ENCODE measurements around the gene ZFR2.

The ZFR2 gene

DNA sequence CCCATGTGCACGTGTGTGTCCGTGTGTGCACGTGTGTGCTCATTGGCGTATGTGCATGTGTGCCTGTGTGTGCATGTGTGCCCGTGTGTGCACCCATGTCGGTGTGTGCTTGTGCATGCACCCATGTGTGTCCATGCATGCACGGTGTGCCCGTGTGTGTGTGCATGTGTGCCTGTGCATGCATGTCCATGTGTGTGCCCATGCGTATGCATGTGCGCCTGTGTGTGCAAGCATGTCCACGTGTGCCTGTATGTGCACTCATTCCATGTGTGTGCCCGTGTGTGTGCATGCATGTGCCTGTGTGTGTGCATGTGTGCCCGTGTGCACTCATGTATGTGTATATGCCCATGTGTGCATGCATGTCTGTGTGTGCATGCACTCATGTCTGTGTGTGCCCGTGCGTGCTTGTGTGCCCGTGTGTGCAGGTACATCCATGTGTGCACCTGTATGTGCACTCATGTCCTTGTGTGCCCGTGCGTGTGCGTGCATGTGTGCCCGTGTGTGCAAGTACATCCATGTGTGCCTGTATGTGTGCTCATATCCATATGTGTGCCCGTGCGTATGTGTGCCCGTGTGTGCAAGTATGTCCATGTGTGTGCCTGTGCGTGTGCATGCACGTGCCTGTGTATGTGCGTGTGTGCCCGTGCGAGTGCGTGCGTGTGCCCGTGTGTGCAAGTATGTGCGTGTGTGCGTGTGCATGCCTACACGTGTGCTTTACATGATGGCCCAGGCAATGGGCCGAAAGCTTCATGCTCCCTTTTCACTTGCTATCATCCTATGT is 61.1 kb downstream of the ZFR2 start:
- H3K27ac ChIP-seq (ENCODE audit: low read length), result no peak overlapping the region
- no peak overlapping the region for H3K9ac ChIP-seq (ENCODE audit: low read depth, low read length)
- H3K4me1 ChIP-seq (ENCODE audit: insufficient read depth, low read length), result no peaks in the 10 kb centered on the region
- H3K4me3 ChIP-seq (ENCODE audit: low read length), result no peak overlapping the region
- peaks cover 4% of the 10 kb centered on the region; the same call in 1 of the 2 replicates for H3K27me3 ChIP-seq (ENCODE audit: insufficient read depth, low read length)
- H3K36me3 ChIP-seq (ENCODE audit: insufficient read depth, low read depth, low read length), result no peaks in the 10 kb centered on the region
- H3K9me3 ChIP-seq (ENCODE audit: insufficient read depth, low read depth, low read length), result no peaks in the 10 kb centered on the region; the same call in 1 of the 2 replicates

DNA sequence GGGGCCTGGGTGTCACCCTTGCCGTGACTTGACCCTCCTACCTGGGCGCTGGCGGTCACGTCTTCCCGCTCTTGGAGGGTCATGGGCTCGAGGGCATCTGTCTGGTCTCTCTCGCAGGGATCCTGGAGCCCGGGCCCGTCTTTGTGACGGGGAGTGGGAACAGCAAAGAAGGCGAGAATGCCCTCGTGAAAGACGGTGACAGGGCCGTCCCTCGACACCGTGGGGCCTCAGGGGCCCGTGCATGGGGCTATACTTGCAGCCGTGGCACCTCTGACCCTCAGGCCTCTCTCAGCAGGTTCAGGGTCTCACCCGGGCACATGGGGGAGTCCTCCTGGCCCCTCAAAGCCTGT is 61.7 kb downstream of the ZFR2 start:
- H3K27me3 ChIP-seq (ENCODE audit: insufficient read depth, low read length), result peaks cover 10% of the 10 kb centered on the region
- no peak overlapping the region for H3K4me3 ChIP-seq (ENCODE audit: low read length)
- H3K9me3 ChIP-seq (ENCODE audit: insufficient read depth, low read depth, low read length), result no peaks in the 10 kb centered on the region; the same call in 1 of the 2 replicates
- no peak overlapping the region for H3K9ac ChIP-seq (ENCODE audit: low read depth, low read length)
- H3K4me1 ChIP-seq (ENCODE audit: insufficient read depth, low read length), result no peaks in the 10 kb centered on the region
- no peak overlapping the region for H3K27ac ChIP-seq (ENCODE audit: low read length)
- no peaks in the 10 kb centered on the region for H3K36me3 ChIP-seq (ENCODE audit: insufficient read depth, low read depth, low read length)

DNA sequence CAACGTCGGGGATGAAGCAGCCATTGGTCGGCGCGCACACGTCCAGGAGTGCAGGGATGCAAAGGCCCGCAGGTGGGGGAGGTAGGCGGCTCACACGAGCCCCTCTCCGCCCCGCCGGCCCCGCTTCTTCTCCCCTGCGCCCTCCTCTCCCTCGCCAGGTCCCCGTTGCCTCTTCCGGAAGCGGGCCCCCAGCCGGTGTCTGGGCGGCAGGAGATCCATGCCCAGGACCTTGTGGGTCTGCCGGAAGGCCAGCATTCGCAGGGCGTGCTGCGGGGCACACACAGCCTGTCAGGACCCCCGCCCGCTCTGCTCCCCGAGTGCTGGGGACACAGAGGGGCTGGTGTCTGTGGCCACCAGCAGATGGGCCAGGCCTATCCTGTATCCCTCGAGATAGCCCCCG is 63.0 kb downstream of the ZFR2 start:
- Histone ChIP-seq H3K9ac (ENCODE audit: low read depth, low read length) (no peak overlapping the region), H3K36me3 (ENCODE audit: insufficient read depth, low read depth, low read length) (no peaks in the 10 kb centered on the region), H3K27me3 (ENCODE audit: insufficient read depth, low read length) (peaks cover 23% of the 10 kb centered on the region), H3K4me1 (ENCODE audit: insufficient read depth, low read length) (no peaks in the 10 kb centered on the region), H3K4me3 (ENCODE audit: low read length) (no peak overlapping the region), H3K27ac (ENCODE audit: low read length) (no peak overlapping the region), H3K9me3 (ENCODE audit: insufficient read depth, low read depth, low read length) (no peaks in the 10 kb centered on the region; the same call in 1 of the 2 replicates)

DNA sequence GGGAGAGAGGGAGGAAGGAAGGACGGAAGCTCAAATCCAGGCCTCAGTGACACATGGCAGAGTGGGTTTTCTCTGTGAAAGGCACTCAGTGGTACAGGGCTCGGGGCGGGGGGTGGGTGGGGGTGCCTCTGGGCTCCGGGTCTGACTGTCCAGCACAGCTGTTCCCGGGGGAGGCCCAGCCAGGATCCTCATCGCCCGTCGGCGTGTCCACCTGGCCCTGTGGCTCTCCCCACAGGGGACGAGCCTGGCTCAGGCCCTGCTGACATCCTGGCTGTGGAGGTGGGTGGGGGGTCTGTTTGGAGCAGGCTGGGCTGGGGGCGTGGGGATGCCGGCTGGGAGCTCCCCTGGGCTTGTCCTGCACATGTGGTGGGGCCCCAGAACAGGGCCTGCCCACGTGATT is 64.4 kb downstream of the ZFR2 start:
- H3K9me3 ChIP-seq (ENCODE audit: insufficient read depth, low read depth, low read length), result no peaks in the 10 kb centered on the region; the same call in 1 of the 2 replicates

DNA sequence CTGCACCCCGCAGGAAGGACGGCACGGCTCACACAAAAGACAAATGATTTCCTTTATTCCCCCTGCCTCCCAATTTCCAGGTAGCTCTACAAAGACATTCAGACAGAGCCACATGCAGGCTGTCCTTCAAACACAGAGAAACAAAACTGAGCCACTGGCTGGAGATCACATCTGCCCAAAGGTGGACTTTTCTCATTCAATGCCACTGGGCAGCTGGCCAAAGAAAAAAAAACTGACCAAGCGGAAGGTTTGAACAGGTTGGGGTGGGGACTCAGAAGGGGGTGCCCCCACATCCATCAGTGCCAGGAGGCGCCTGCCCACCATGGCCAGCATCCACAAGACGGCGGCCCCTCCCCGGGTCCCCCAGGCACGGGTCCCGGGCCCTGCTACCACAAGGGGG is 64.9 kb downstream of the ZFR2 start:
- no peak overlapping the region for H3K27ac ChIP-seq (ENCODE audit: low read length)
- no peak overlapping the region for H3K4me3 ChIP-seq (ENCODE audit: low read length)
- H3K9me3 ChIP-seq (ENCODE audit: insufficient read depth, low read depth, low read length), result no peaks in the 10 kb centered on the region; the same call in 1 of the 2 replicates
- peaks cover 33% of the 10 kb centered on the region for H3K27me3 ChIP-seq (ENCODE audit: insufficient read depth, low read length)
- H3K4me1 ChIP-seq (ENCODE audit: insufficient read depth, low read length), result no peaks in the 10 kb centered on the region
- H3K36me3 ChIP-seq (ENCODE audit: insufficient read depth, low read depth, low read length), result no peaks in the 10 kb centered on the region
- H3K9ac ChIP-seq (ENCODE audit: low read depth, low read length), result no peak overlapping the region

More for the DNA sequence above, 64.4 kb downstream of the ZFR2 start:
- H3K9ac ChIP-seq (ENCODE audit: low read depth, low read length), result no peak overlapping the region
- H3K27ac ChIP-seq (ENCODE audit: low read length), result no peak overlapping the region
- H3K4me3 ChIP-seq (ENCODE audit: low read length), result no peak overlapping the region
- H3K4me1 ChIP-seq (ENCODE audit: insufficient read depth, low read length), result no peaks in the 10 kb centered on the region
- peaks cover 33% of the 10 kb centered on the region for H3K27me3 ChIP-seq (ENCODE audit: insufficient read depth, low read length)
- H3K36me3 ChIP-seq (ENCODE audit: insufficient read depth, low read depth, low read length), result no peaks in the 10 kb centered on the region

DNA sequence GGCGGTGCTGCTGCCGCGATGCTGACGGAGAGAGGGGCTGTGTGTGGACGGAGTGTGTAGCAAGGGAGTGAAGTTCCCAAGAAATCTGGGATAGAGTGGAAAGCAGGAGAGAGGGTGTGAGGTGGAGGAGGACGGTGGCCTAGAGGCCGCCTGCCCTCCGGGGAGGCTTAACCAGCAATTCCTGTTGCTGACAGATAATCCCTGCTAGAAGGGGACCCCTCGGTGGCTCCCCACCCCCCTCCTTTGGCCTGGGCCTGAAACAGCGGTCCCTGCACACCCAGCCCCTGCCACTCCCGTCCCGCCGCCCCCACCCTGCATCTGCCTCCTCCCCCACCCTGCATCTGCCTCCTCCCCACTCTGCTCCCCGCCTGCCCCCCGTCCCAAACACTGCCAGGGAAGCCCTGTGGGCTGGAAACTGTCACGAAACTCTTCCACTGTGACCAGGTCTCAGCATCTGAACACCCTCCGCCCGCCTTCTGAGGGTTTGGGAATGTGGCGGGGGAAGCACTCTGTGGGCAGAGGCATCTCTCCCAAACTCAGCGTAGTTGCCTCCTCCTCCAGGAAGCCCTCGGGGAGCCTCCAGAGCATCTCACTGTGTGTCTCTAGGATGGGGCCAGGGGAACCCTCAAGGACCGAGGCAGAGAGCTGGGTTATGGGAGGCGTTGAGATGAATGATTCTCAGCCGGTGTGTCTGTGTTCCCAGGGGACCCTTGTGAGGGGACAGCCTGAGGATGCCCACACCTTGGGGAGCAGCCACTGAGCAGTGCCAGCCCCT is 65.5 kb downstream of the ZFR2 start:
- Histone ChIP-seq H3K27me3 (ENCODE audit: insufficient read depth, low read length) (peaks cover 33% of the 10 kb centered on the region), H3K9me3 (ENCODE audit: insufficient read depth, low read depth, low read length) (no peaks in the 10 kb centered on the region; the same call in 1 of the 2 replicates), H3K4me1 (ENCODE audit: insufficient read depth, low read length) (no peaks in the 10 kb centered on the region), H3K4me3 (ENCODE audit: low read length) (no peak overlapping the region), H3K27ac (ENCODE audit: low read length) (no peak overlapping the region), H3K9ac (ENCODE audit: low read depth, low read length) (no peak overlapping the region), H3K36me3 (ENCODE audit: insufficient read depth, low read depth, low read length) (no peaks in the 10 kb centered on the region)

DNA sequence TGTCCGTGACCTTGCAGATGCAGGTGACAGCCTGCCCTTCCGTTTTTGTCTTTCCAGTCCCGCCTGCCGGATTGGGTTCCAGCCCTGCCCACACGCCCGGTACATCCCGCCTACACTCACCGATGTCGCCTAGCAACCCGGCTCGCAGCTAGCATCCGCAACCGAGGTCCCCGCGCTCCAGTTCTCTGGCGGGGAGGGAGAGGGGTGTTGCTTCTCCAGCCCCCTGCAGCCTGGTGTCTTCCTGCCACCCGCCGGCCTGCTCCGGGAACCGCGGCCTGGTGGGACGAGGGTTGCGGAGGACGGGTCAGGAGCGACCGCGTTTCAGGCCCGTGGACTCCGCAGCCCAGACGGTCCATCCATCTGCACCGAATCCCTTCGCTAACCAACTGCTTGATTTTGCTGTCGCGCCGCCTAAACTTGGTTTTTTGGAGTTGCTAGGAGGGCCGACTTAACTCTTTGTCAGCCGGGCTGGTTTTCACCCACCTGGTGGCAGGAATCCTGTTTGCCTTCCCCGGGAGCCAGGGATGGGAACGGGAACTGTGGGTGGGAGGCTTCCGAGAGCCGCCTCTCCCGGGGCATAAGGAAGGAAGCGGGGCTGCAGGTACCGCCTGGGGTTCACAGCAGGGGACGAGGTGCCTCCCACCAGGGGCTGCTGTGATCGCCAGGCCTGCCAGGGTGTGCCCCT is 67.3 kb downstream of the ZFR2 start:
- H3K27ac ChIP-seq (ENCODE audit: low read length), result no peak overlapping the region
- no peaks in the 10 kb centered on the region for H3K36me3 ChIP-seq (ENCODE audit: insufficient read depth, low read depth, low read length)
- H3K4me3 ChIP-seq (ENCODE audit: low read length), result peak overlapping the region; percentile 67
- no peak overlapping the region for H3K9ac ChIP-seq (ENCODE audit: low read depth, low read length)
- H3K9me3 ChIP-seq (ENCODE audit: insufficient read depth, low read depth, low read length), result peaks cover 4% of the 10 kb centered on the region; the same call in 1 of the 2 replicates
- peaks cover 33% of the 10 kb centered on the region for H3K27me3 ChIP-seq (ENCODE audit: insufficient read depth, low read length)
- H3K4me1 ChIP-seq (ENCODE audit: insufficient read depth, low read length), result no peaks in the 10 kb centered on the region

DNA sequence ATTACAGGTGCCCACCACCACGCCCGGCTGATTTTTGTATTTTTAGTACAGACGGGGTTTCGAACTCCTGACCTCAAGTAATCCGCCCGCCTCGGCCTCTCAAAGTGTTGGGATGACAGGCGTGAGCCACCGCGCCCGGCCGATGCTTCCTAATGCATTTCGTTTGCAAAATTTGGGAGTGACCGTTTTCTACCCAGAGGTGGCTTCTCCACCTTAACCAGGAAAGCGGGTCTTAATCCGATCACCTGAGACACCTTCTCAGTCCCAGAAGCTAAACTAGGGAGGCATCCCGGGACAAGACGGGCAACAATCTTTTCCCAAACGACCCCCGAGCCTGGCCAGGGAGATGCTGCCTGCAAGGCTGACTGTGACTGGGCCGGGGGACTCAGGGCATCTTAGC is 67.8 kb downstream of the ZFR2 start:
- H3K9me3 ChIP-seq (ENCODE audit: insufficient read depth, low read depth, low read length), result peaks cover 6% of the 10 kb centered on the region; the same call in 1 of the 2 replicates
- no peaks in the 10 kb centered on the region for H3K36me3 ChIP-seq (ENCODE audit: insufficient read depth, low read depth, low read length)
- H3K4me3 ChIP-seq (ENCODE audit: low read length), result peak overlapping the region; percentile 67
- no peak overlapping the region for H3K27ac ChIP-seq (ENCODE audit: low read length)
- peaks cover 33% of the 10 kb centered on the region for H3K27me3 ChIP-seq (ENCODE audit: insufficient read depth, low read length)
- no peaks in the 10 kb centered on the region for H3K4me1 ChIP-seq (ENCODE audit: insufficient read depth, low read length)
- no peak overlapping the region for H3K9ac ChIP-seq (ENCODE audit: low read depth, low read length)

DNA sequence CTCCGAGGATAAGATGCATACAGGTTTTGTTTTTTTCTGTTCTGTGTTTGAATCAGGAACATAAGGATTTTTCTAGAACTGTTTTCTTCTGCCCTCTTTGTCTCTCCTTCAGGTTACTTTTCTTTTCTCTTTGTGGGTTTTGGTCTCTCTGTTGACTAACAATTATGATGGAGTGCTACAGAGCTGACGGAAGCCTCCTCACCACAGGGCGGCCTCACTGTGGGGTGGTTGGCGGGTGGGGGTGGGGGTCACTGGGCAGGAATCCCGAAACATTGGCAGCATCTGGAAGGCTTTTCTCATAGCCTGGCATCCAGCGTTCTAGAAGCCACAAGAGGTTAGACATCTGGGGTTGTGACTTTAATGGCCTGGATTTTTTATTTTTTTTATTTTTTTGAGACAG is 70.7 kb downstream of the ZFR2 start:
- no peaks in the 10 kb centered on the region for H3K36me3 ChIP-seq (ENCODE audit: insufficient read depth, low read depth, low read length)
- peaks cover 33% of the 10 kb centered on the region for H3K27me3 ChIP-seq (ENCODE audit: insufficient read depth, low read length)
- peaks cover 6% of the 10 kb centered on the region; the same call in 1 of the 2 replicates for H3K9me3 ChIP-seq (ENCODE audit: insufficient read depth, low read depth, low read length)
- H3K4me3 ChIP-seq (ENCODE audit: low read length), result no peak overlapping the region
- no peak overlapping the region for H3K9ac ChIP-seq (ENCODE audit: low read depth, low read length)
- no peaks in the 10 kb centered on the region for H3K4me1 ChIP-seq (ENCODE audit: insufficient read depth, low read length)
- no peak overlapping the region for H3K27ac ChIP-seq (ENCODE audit: low read length)

DNA sequence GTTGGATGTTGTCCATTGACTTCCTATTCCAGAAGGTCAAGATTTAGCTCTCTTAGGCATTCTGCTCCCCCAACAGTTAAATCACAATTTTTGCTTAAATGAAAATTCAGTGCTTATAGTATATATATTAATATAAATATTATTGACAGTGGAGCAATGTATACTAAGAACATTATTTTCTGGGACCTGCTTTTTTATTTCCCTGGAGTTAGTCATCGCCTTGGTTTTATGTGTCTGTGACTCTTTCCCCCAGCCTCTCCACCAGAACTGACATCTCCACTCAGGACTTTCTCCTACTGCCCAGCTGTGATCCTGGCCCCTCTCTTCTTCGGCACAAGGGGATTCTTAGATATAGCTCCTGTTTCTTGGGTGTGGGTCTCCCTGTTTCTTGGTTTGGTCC is 72.5 kb downstream of the ZFR2 start:
- Histone ChIP-seq H3K4me1 (ENCODE audit: insufficient read depth, low read length) (no peaks in the 10 kb centered on the region), H3K9me3 (ENCODE audit: insufficient read depth, low read depth, low read length) (peaks cover 6% of the 10 kb centered on the region; the same call in 1 of the 2 replicates), H3K36me3 (ENCODE audit: insufficient read depth, low read depth, low read length) (no peaks in the 10 kb centered on the region)

DNA sequence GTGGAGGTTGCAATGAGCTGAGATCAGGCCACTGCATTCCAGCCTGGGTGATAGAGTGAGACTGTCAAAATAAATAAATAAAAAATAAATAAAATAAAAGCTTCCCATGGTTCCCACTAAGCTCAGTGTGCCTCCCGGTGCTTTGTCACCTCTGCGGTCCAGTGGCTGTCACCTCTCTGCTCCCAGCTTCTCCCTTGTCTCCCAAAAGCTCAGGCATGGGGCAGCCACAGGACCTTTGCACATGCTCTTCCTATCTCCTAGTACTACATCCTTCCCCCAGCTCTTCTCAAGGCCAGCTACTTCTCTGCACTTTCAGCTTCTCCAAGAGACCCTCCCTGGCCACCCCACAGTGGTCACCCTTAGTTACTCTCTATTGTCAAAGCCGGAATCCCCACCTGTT is 75.0 kb downstream of the ZFR2 start:
- peaks cover 6% of the 10 kb centered on the region; the same call in 1 of the 2 replicates for H3K9me3 ChIP-seq (ENCODE audit: insufficient read depth, low read depth, low read length)
- peaks cover 16% of the 10 kb centered on the region for H3K27me3 ChIP-seq (ENCODE audit: insufficient read depth, low read length)
- H3K27ac ChIP-seq (ENCODE audit: low read length), result no peak overlapping the region
- H3K36me3 ChIP-seq (ENCODE audit: insufficient read depth, low read depth, low read length), result no peaks in the 10 kb centered on the region
- no peak overlapping the region for H3K4me3 ChIP-seq (ENCODE audit: low read length)
- H3K4me1 ChIP-seq (ENCODE audit: insufficient read depth, low read length), result no peaks in the 10 kb centered on the region
- no peak overlapping the region for H3K9ac ChIP-seq (ENCODE audit: low read depth, low read length)

More for the DNA sequence above, 72.5 kb downstream of the ZFR2 start:
- Histone ChIP-seq H3K27ac (ENCODE audit: low read length) (no peak overlapping the region), H3K9ac (ENCODE audit: low read depth, low read length) (no peak overlapping the region), H3K4me3 (ENCODE audit: low read length) (no peak overlapping the region), H3K27me3 (ENCODE audit: insufficient read depth, low read length) (peaks cover 16% of the 10 kb centered on the region)
